Prostate gland (tissue), 2 donors: ENCODE data around the gene CCDC136.

ENCODE experiments used
- POLR2AphosphoS5 ChIP-seq: sonication (generic); formaldehyde crosslinking; IDR thresholded peaks from one replicate; pipeline ENCODE4 v1.6.1; 2017; ENCODE audit warnings: antibody characterized with exemption
- TF ChIP-seq, protein P1 (sequence below), 4 experiments: fragments of 200-600 bp in 2 of 4; fragments of 450-650 bp in 2 of 4; sonication (generic) in 2 of 4; IDR thresholded peaks; 1 replicate in 3 of 4; 2 replicates in 1 of 4; pipeline ENCODE4 v1.5.1; 2016 to 2019; ENCODE audit warnings: antibody characterized with exemption in 4 of 4, mild to moderate bottlenecking in 2 of 4, moderate library complexity in 2 of 4

DNA sequence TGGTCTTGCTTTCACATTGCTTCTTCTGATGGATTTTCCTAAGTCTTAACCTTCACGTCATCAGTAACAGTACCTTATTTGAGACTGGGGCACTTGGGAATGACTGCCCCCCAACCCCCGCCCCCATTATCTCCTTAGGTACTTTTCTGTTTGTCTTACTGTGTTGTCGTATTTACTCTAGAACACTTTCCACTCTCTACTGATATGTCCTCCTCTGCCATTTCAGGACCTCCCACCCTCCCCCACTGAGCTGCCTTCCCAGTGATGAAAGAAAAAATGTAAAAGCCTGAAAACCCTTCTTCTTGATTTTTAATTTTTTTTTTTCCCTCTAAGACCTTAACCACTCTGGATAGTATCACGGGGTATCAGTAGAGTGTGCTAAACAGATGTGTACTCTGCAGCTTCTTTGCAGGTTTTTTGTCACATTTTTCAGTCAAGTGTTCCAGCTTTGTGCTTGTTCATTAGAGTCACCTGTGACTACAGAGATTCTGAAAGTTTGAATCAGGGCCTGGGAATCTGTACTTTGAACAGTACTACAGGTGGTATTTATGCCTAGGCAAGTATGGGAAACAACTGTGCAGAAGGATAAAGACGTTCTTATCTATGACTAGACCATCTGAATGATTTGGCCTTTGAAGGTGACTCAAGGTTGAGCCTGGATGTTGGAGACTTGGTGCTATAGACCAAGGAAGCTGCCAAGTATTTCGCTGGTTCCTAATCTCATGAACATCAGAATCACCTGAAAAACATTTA lies 44.3 kb upstream of the CCDC136 start:
- TF ChIP-seq, protein P1, sequence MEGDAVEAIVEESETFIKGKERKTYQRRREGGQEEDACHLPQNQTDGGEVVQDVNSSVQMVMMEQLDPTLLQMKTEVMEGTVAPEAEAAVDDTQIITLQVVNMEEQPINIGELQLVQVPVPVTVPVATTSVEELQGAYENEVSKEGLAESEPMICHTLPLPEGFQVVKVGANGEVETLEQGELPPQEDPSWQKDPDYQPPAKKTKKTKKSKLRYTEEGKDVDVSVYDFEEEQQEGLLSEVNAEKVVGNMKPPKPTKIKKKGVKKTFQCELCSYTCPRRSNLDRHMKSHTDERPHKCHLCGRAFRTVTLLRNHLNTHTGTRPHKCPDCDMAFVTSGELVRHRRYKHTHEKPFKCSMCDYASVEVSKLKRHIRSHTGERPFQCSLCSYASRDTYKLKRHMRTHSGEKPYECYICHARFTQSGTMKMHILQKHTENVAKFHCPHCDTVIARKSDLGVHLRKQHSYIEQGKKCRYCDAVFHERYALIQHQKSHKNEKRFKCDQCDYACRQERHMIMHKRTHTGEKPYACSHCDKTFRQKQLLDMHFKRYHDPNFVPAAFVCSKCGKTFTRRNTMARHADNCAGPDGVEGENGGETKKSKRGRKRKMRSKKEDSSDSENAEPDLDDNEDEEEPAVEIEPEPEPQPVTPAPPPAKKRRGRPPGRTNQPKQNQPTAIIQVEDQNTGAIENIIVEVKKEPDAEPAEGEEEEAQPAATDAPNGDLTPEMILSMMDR (IDR thresholded peaks at IDR 0.05) = no peak
- no peak for TF ChIP-seq POLR2AphosphoS5
